K562 (cell line): ENCODE data around the gene FBXO48. TPM values are rescaled to one million over a fixed set of nuclear protein-coding genes. Genes with fewer than 3 reads are reported as not detected.

Experiments
- ATAC-seq: fragments of 200-7000 bp; cut with Tn5 transposase; 3 replicates; pipeline ENCODE4 v1.9.1; 2020; ENCODE audit warnings: moderate library complexity
- BruUV-seq: library from RNA; stranded (reverse); fragments of 400-500 nt; replicated peaks from 2 replicates; lab custom pipeline; 2021; lab: Mats Ljungman, UMichigan
- CTCF ChIA-PET: fragments of 300-600 bp; formaldehyde crosslinking; extraction: SDS; loops from one replicate; lab custom pipeline; 2021; ENCODE audit warnings: low intra/inter-chr PET ratio; lab: Yijun Ruan, JAX
- POLR2A ChIA-PET: fragments of 300-600, 350-650 bp; sonication (Branson Sonifier 250); formaldehyde crosslinking; extraction: SDS; loops from one replicate; lab custom pipeline; 2021; ENCODE audit warnings: antibody characterized with exemption, inconsistent platforms; lab: Yijun Ruan, JAX
- DNase-seq, 4 experiments: peaks; one replicate each; pipeline versions ENCODE4 v3.0.0 to v3.0.0-alpha.2; 2011 to 2018; ENCODE audit warnings: low spot score in 3 of 4, mixed read lengths in 3 of 4; ENCODE audit errors: extremely low read depth in 1 of 4
- FAIRE-seq: peaks from 2 replicates; lab custom pipeline; 2011; peaks lifted over from hg19 to GRCh38; lab: Jason Lieb, UNC
- H2AFZ ChIP-seq: 2 replicates; pipeline ENCODE4 v1.6.0; 2011; ENCODE audit warnings: low read depth, low read length, control low read depth, inconsistent platforms
- H3K27ac ChIP-seq: fragments of 200-600 bp; 3 replicates; pipeline ENCODE4 v1.8.0; 2011; ENCODE audit warnings: low read depth, mild to moderate bottlenecking, control low read depth, inconsistent platforms, low read length, moderate library complexity, mixed read lengths; ENCODE audit errors: extremely low read depth
- H3K27me3 ChIP-seq, 2 experiments: fragments of 300-600 bp in 1 of 2; 2 replicates in 1 of 2; 3 replicates in 1 of 2; pipeline versions ENCODE4 v1.6.0 to v1.8.0; 2011; ENCODE audit warnings: inconsistent platforms in 2 of 2, low read length in 2 of 2, mild to moderate bottlenecking in 1 of 2, mixed read lengths in 1 of 2, moderate library complexity in 1 of 2; ENCODE audit not compliant: control insufficient read depth in 2 of 2, insufficient read depth in 2 of 2
- H3K36me3 ChIP-seq: fragments of 300-600 bp; 3 replicates; pipeline ENCODE4 v1.8.0; 2011; ENCODE audit warnings: mild to moderate bottlenecking, low read length, inconsistent platforms; ENCODE audit not compliant: control insufficient read depth, insufficient read depth
- H3K4me1 ChIP-seq, 2 experiments: fragments of 200-600 bp in 1 of 2; replicated peaks in 1 of 2; 2 replicates in 1 of 2; 3 replicates in 1 of 2; pipeline versions ENCODE4 v1.5.1 to v1.8.0; 2011; ENCODE audit warnings: inconsistent platforms in 2 of 2, low read length in 2 of 2, mild to moderate bottlenecking in 1 of 2, mixed read lengths in 1 of 2, moderate library complexity in 1 of 2; ENCODE audit not compliant: control insufficient read depth in 2 of 2, insufficient read depth in 2 of 2
- H3K4me2 ChIP-seq: 2 replicates; pipeline ENCODE4 v1.6.1; 2011; ENCODE audit warnings: low read length, control low read depth, inconsistent platforms, mixed read lengths; ENCODE audit not compliant: insufficient read depth
- H3K4me3 ChIP-seq: fragments of 200-600 bp; sonication (generic), shearing (Covaris generic); 2 replicates; pipeline ENCODE4 v1.5.1; 2016; ENCODE audit warnings: control low read depth, inconsistent platforms
- H3K79me2 ChIP-seq: fragments of 200-600 bp; 3 replicates; pipeline ENCODE4 v1.8.0; 2011; ENCODE audit warnings: low read length, inconsistent platforms; ENCODE audit not compliant: control insufficient read depth, insufficient read depth
- H3K9ac ChIP-seq, 2 experiments: 2 replicates each; pipeline versions ENCODE4 v1.6.0 to v1.6.1; 2011; ENCODE audit warnings: low read depth in 2 of 2, low read length in 2 of 2, control low read depth in 1 of 2, inconsistent platforms in 1 of 2, mild to moderate bottlenecking in 1 of 2, mixed read lengths in 1 of 2; ENCODE audit not compliant: insufficient read depth in 1 of 2
- H3K9me1 ChIP-seq: one replicate; pipeline ENCODE4 v1.6.0; 2011; ENCODE audit warnings: inconsistent platforms, mild to moderate bottlenecking, low read length, moderate library complexity; ENCODE audit not compliant: control insufficient read depth, insufficient read depth
- H3K9me3 ChIP-seq: replicated peaks from 2 replicates; pipeline ENCODE4 v1.5.1; 2011; ENCODE audit warnings: low read depth, low read length, inconsistent platforms; ENCODE audit not compliant: control insufficient read depth, insufficient read depth
- H4K20me1 ChIP-seq: replicated peaks from 2 replicates; pipeline ENCODE4 v1.6.1; 2011; ENCODE audit warnings: low read length, inconsistent platforms, mixed read lengths; ENCODE audit not compliant: control insufficient read depth, insufficient read depth
- C11orf30 ChIP-seq: fragments of 450-650 bp; IDR thresholded peaks from 2 replicates; pipeline ENCODE4 v1.6.1; 2016; ENCODE audit warnings: low read depth, mild to moderate bottlenecking
- CEBPG ChIP-seq, 3 experiments: fragments of 200-800 bp in 1 of 3; sonication (Bioruptor generic) in 1 of 3; sonication (generic) in 1 of 3; formaldehyde crosslinking in 1 of 3; IDR thresholded peaks in 2 of 3; conservative IDR thresholded peaks in 1 of 3; 2 replicates each; pipeline versions ENCODE4 v1.6.1 to v1.8.0; 2016 to 2022; ENCODE audit warnings: missing compliant biosample characterization in 2 of 3, missing genetic modification characterization in 2 of 3, mild to moderate bottlenecking in 1 of 3, missing genetic modification reagents in 1 of 3
- DDX20 ChIP-seq: fragments of 450-650 bp; IDR thresholded peaks from 2 replicates; pipeline ENCODE4 v1.6.1; 2016; ENCODE audit warnings: missing genetic modification characterization, low read depth, mild to moderate bottlenecking, missing compliant biosample characterization, moderate library complexity
- RBM25 ChIP-seq: fragments of 200-400 bp; formaldehyde crosslinking; IDR thresholded peaks from 2 replicates; pipeline ENCODE4 v1.6.1; 2018; ENCODE audit warnings: low read length, low read depth, moderate library complexity; ENCODE audit not compliant: severe bottlenecking
- SMAD1 ChIP-seq: fragments of 150-350 bp; IDR thresholded peaks from 2 replicates; pipeline ENCODE4 v1.6.1; 2014; ENCODE audit warnings: low read length, low read depth; ENCODE audit not compliant: partially characterized antibody
- TEAD1 ChIP-seq, 2 experiments: fragments of 450-650 bp in 1 of 2; sonication (generic) in 1 of 2; formaldehyde crosslinking; IDR thresholded peaks; 2 replicates each; pipeline versions ENCODE4 v1.4.0 to v1.8.0; 2020 to 2022; ENCODE audit warnings: mild to moderate bottlenecking in 2 of 2, missing genetic modification reagents in 1 of 2
- ZKSCAN1 ChIP-seq: fragments of 150-350 bp; IDR thresholded peaks from 2 replicates; pipeline ENCODE4 v1.6.1; 2016; ENCODE audit warnings: low read depth, low read length
- ZNF316 ChIP-seq: fragments of 450-650 bp; IDR thresholded peaks from 2 replicates; pipeline ENCODE4 v1.6.1; 2016
- ZNF766 ChIP-seq: fragments of 200-800 bp; sonication (Bioruptor generic); conservative IDR thresholded peaks from 2 replicates; pipeline ENCODE4 v1.6.1; 2016; ENCODE audit warnings: missing genetic modification characterization, missing compliant biosample characterization
- WGBS: fragments of 100-300 bp; shearing (Covaris generic); methylation state at CpG from one replicate; pipeline ENCODE4 v1.1.6; 2016; ENCODE audit warnings: low coverage, mixed read lengths; ENCODE audit not compliant: insufficient coverage; ENCODE audit errors: missing lambda C conversion rate; 5-methylcytosine and 5-hydroxymethylcytosine counted together
- in situ Hi-C: fragments of 300-500 bp; cut with MboI; formaldehyde crosslinking; loops from 4 replicates; pipeline ENCODE4 v1.15.0; 2018; ENCODE audit warnings: inconsistent platforms, mixed read lengths
- intact Hi-C: fragments of 100-400 bp; cut with micrococcal nuclease; formaldehyde crosslinking; loops from 2 replicates; pipeline ENCODE4 v1.14.2; 2022
- polyA plus RNA-seq, 8 experiments: library from polyadenylated mRNA; depleted of rRNA in 4 of 8; stranded (reverse) in 5 of 8; unstranded in 3 of 8; fragments of >200 nt; fragmentation: Nextera tagmentation in 2 of 8; fragmentation: Illumina TruSeq in 1 of 8; extraction: Ambion mirVana in 2 of 8; extraction: Trizol in 1 of 8; gene quantifications; 2 replicates each; pipeline versions ENCODE4 v1.2.1 to v1.2.3, GENCODE V29; 2011 to 2014; ENCODE audit warnings: inconsistent platforms in 1 of 8, missing spikeins in 1 of 8
- total RNA-seq, 7 experiments: library from RNA; depleted of rRNA in 6 of 7; stranded (reverse); fragments of >200 nt in 6 of 7; fragmentation: Illumina TruSeq in 2 of 7; extraction: Trizol in 2 of 7; gene quantifications; 2 replicates each; pipeline versions ENCODE4 v1.2.1 to v1.2.3, GENCODE V29; 2011 to 2021; ENCODE audit warnings: low replicate concordance in 1 of 7
- TF ChIP-seq, protein P1 (sequence below): fragments of 250-450 bp; sonication (Bioruptor Pico); IDR thresholded peaks from 2 replicates; pipeline ENCODE4 v1.4.0; 2020; ENCODE audit warnings: mild to moderate bottlenecking, moderate library complexity
- TF ChIP-seq, protein P2 (sequence below): fragments of 250-450 bp; sonication (Bioruptor Pico); IDR thresholded peaks from 2 replicates; pipeline ENCODE4 v1.4.0; 2020; ENCODE audit warnings: mild to moderate bottlenecking, moderate library complexity, borderline replicate concordance

Gene FBXO48
- total and polyA plus RNA-seq, 9 of the 15 experiments (the other 6 are each of a cell fraction or from before 2014, with no cell fraction given), result 0.36 to 1.8 (median 0.73) TPM

DNA sequence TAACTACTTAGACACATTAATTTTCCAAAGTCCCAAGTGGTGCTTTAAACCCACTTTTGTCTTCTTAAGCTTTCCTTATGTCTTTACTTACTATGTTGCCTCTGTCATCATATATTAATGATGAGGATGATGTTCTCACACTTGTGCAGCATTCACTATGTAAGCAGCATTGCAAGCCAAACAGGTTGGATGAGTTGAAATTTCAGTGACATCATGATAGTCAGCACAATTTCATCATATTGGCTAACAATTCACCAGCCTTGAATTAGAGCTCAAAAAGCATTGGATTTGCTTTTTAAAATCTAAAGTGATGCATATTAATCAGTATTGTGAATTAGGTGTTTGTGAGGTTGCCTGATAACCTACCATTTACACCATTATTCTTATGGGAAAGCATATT lies 8.0 kb upstream of the FBXO48 start:
- FAIRE-seq (no peak), ATAC-seq (no peak), DNase-seq (no peak)
- Histone ChIP-seq H3K9me1 (no peaks in the 10 kb centered on the region), H3K9me3 (no peaks in the 10 kb centered on the region), H4K20me1 (no peaks in the 10 kb centered on the region), H3K4me3 (no peak overlapping the region), H3K36me3 (no peaks in the 10 kb centered on the region), H3K79me2 (no peaks in the 10 kb centered on the region), H3K27me3 (no peaks in the 10 kb centered on the region), H3K4me2 (no peak overlapping the region), H3K4me1 (peaks cover 0 to 5% of the 10 kb centered on the region in 2 experiments; a peak in 3 of 5 replicates), H3K9ac (no peak overlapping the region), H3K27ac (no peak overlapping the region), H2AFZ (no peak overlapping the region)
- intact Hi-C loops, result no loop called here
- in situ Hi-C loops, result loop anchor here (25.0 kb wide), 1 partner anchor 162 kb away; the partner anchor contains the start of gene PROKR1
- TF ChIP-seq C11orf30 (peak; percentile 51), DDX20 (no peak), SMAD1 (no peak), CEBPG (CRISPR knock-in tag; IDR thresholded peaks at IDR 0.05) (no peak), CEBPG (tag; conservative IDR thresholded peaks at IDR 0.05 in 1 of 2, IDR thresholded peaks at IDR 0.05 in 1 of 2) (peak in 1 of 2 experiments; percentile 52; a peak in 2 of 4 replicates), ZNF316 (peak; percentile 70)
- POLR2A ChIA-PET, result no interaction called here
- BruUV-seq, result no TSS peak
- CTCF ChIA-PET, result no interaction called here

DNA sequence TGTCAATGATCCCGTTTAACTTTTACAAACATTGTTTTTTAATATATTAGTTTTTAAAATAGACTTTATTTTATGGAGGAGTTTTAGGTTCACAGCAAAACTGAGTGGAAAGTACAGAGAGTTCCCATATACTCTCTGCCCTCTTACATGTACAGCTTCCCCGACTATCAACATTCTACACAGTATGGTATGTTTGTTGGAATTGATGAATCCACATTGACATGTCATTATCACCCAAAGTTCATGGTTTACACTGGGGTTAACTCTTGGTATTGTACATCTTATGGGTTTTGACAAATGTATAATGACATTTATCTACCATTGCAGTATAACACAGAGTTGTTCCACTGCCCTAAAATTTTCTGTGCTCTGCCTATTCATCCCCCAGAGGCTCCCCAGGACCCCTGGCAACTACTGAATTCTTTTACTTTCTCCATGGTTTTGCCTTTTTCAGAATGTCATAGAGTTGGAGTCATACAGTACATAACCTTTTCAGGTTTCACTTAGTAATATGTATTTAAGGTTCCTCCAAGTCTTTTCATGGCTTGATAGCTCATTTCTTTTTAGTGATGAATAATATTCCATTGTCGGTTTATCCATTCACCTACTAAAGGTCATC lies 5.8 kb upstream of the FBXO48 start:
- Histone ChIP-seq H3K4me3 (no peak overlapping the region), H3K36me3 (no peaks in the 10 kb centered on the region), H3K79me2 (peaks cover 3% of the 10 kb centered on the region; the same call in 2 of the 3 replicates), H4K20me1 (no peaks in the 10 kb centered on the region), H3K27me3 (no peaks in the 10 kb centered on the region), H3K9ac (no peak overlapping the region), H3K27ac (no peak overlapping the region), H2AFZ (no peak overlapping the region), H3K9me1 (no peaks in the 10 kb centered on the region), H3K4me1 (peaks cover 0 to 17% of the 10 kb centered on the region in 2 experiments; a peak in 2 of 5 replicates), H3K9me3 (no peaks in the 10 kb centered on the region), H3K4me2 (no peak overlapping the region)
- intact Hi-C loops (no loop called here), in situ Hi-C loops (loop anchor here (5.0 kb wide), 1 partner anchor 444 kb away; no protein-coding TSS in a partner anchor)
- no TSS peak for BruUV-seq
- no peak for FAIRE-seq
- WGBS, result 43% methylated on average over 3 of the region's 3 CpGs
- ChIA-PET POLR2A (no interaction called here), CTCF (no interaction called here)
- no peak for DNase-seq
- no peak for ATAC-seq
- TF ChIP-seq, protein P1, sequence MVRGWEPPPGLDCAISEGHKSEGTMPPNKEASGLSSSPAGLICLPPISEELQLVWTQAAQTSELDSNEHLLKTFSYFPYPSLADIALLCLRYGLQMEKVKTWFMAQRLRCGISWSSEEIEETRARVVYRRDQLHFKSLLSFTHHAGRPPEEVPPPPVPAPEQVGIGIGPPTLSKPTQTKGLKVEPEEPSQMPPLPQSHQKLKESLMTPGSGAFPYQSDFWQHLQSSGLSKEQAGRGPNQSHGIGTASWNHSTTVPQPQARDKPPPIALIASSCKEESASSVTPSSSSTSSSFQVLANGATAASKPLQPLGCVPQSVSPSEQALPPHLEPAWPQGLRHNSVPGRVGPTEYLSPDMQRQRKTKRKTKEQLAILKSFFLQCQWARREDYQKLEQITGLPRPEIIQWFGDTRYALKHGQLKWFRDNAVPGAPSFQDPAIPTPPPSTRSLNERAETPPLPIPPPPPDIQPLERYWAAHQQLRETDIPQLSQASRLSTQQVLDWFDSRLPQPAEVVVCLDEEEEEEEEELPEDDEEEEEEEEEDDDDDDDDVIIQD, result no peak
- TF ChIP-seq RBM25 (no peak), ZNF766 (no peak), ZKSCAN1 (no peak), TEAD1 (CRISPR knock-in tag; IDR thresholded peaks at IDR 0.05) (no peak)
- TF ChIP-seq, protein P2, sequence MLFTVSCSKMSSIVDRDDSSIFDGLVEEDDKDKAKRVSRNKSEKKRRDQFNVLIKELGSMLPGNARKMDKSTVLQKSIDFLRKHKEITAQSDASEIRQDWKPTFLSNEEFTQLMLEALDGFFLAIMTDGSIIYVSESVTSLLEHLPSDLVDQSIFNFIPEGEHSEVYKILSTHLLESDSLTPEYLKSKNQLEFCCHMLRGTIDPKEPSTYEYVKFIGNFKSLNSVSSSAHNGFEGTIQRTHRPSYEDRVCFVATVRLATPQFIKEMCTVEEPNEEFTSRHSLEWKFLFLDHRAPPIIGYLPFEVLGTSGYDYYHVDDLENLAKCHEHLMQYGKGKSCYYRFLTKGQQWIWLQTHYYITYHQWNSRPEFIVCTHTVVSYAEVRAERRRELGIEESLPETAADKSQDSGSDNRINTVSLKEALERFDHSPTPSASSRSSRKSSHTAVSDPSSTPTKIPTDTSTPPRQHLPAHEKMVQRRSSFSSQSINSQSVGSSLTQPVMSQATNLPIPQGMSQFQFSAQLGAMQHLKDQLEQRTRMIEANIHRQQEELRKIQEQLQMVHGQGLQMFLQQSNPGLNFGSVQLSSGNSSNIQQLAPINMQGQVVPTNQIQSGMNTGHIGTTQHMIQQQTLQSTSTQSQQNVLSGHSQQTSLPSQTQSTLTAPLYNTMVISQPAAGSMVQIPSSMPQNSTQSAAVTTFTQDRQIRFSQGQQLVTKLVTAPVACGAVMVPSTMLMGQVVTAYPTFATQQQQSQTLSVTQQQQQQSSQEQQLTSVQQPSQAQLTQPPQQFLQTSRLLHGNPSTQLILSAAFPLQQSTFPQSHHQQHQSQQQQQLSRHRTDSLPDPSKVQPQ (CRISPR knock-in tag), result no peak
